Left hindlimb (tissue), 1 donor: ENCODE results near the gene TRIP12.
A peak's percentile ranks its signal among the peaks of the same experiment; 100 is the strongest.
"Not testable (repeated sequence)": the region's sequence is repeated elsewhere in the genome, so short reads cannot be mapped to it uniquely, and the experiment has no call there.

Source experiments
- DNase-seq: peaks from one replicate; pipeline ENCODE4 v3.0.0-alpha.2; 2018

TRIP12 gene

GRCh38 chr2:229921892-229922448 lies at the start of gene TRIP12:
Gene TRIP12 (minus strand): TSS chr2:229922009. CDS start chr2:229880079, 41,930 bp downstream.
- peak; percentile 98 for DNase-seq

GRCh38 chr2:229971298-229971790 lies 49.5 kb upstream of the TRIP12 start:
- no peak for DNase-seq

GRCh38 chr2:229970406-229970805 lies 48.6 kb upstream of the TRIP12 start:
- no peak for DNase-seq

- DNase-seq = no peak
Observed at GRCh38 chr2:229969921-229970320, 48.1 kb upstream of the TRIP12 start.

GRCh38 chr2:229963596-229963995 lies 41.8 kb upstream of the TRIP12 start:
- DNase-seq = not testable (repeated sequence)

- DNase-seq = no peak
Observed at GRCh38 chr2:229956491-229956890, 34.7 kb upstream of the TRIP12 start.

GRCh38 chr2:229955663-229956062 lies 33.9 kb upstream of the TRIP12 start:
- DNase-seq = no peak

- no peak for DNase-seq
Observed at GRCh38 chr2:229952256-229952835, 30.5 kb upstream of the TRIP12 start.

GRCh38 chr2:229947544-229947943 lies 25.7 kb upstream of the TRIP12 start:
- no peak for DNase-seq

GRCh38 chr2:229945975-229946374 lies 24.2 kb upstream of the TRIP12 start:
- no peak for DNase-seq

- DNase-seq = no peak
Observed at GRCh38 chr2:229943770-229944449, 22.1 kb upstream of the TRIP12 start.

- no peak for DNase-seq
Observed at GRCh38 chr2:229943171-229943570, 21.4 kb upstream of the TRIP12 start.

- no peak for DNase-seq
Observed at GRCh38 chr2:229942671-229943070, 20.9 kb upstream of the TRIP12 start.

GRCh38 chr2:229937537-229937936 lies 15.7 kb upstream of the TRIP12 start:
- no peak for DNase-seq

- DNase-seq = no peak
Observed at GRCh38 chr2:229931241-229931640, 9.4 kb upstream of the TRIP12 start.

- DNase-seq = no peak
Observed at GRCh38 chr2:229930656-229931055, 8.8 kb upstream of the TRIP12 start.

GRCh38 chr2:229927817-229928321 lies 6.1 kb upstream of the TRIP12 start:
- DNase-seq = no peak

- DNase-seq = no peak
Observed at GRCh38 chr2:229925201-229925600, 3.4 kb upstream of the TRIP12 start.

GRCh38 chr2:229924541-229924940 lies 2.7 kb upstream of the TRIP12 start:
- not testable (repeated sequence) for DNase-seq

GRCh38 chr2:229922449-229923386 lies 909 bp upstream of the TRIP12 start, which contains the start of gene FBXO36:
Gene FBXO36 (plus strand): TSS chr2:229922503. CDS start chr2:229922514, 11 bp downstream.
- DNase-seq = no peak

- DNase-seq = peak; percentile 84
Observed at GRCh38 chr2:229921101-229921891, 513 bp downstream of the TRIP12 start.
